ENCODE results near the gene GARS1.

DNA sequence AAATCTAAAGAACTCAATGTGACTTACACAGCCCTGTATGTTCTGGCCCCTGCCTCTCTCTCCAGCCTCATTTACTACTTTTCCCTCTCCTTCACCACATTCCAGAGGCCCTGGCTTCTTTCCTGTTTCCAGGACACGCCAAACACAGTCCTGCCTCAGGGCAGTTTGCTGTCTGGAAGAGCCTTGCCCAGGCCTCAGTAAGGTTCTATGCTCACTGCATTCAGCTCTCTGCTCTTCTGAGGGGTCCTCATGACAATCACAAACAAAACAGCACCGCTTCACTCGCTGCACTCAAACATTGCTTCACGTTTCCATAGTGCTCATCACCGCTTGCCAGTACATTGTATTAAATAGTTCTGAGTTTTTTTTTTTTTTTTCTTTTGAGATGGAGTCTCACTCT is 35.1 kb upstream of the GARS1 start:
- TF ChIP-seq EZH2phosphoT487 (IDR thresholded peaks at IDR 0.05; ENCODE audit: borderline replicate concordance, low read depth, low read length) (no peak), CTCF (conservative IDR thresholded peaks at IDR 0.05; ENCODE audit: low read length) (no peak)
